ENCODE measurements around the gene SPINT2.
A peak's percentile ranks its signal among the peaks of the same experiment; 100 is the strongest.

The SPINT2 gene

DNA sequence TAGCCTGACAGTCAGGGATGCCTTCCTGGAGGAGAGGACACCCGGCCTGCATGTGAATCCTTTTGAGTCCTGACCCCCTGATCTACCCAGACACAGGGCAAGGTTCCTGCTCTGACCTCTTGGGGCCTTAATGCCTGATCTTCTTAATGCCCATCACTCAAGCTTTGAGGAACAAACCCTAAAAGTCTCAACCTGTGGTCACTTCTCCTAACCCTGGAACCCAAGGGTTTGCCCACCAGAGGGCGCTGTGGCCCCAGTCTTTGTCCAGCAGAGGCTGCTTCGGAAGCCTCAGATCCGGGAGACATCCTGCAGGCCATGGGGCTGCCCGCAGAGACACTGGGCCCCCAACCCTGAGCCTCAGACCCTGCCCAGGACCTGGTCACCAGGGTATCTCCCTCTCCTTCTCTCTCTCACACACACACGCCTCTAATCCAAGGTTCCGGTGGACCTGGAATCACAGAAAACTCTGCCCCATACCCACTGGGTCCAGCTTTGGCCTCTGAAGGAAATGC lies 30.6 kb upstream of the SPINT2 start:
- Mint-ChIP-seq H3K9me3 (no peaks in the 10 kb centered on the region), H3K4me1 (no peaks in the 10 kb centered on the region), H3K27ac (no peak overlapping the region), H3K36me3 (ENCODE audit: low read depth) (no peaks in the 10 kb centered on the region), H3K4me3 (no peak overlapping the region), H3K27me3 (ENCODE audit: low read depth) (peaks cover 32% of the 10 kb centered on the region)
- peak; percentile 68 to 81 (median 73) for TF ChIP-seq CTCF (IDR thresholded peaks at IDR 0.05; ENCODE audit: unreplicated experiment in 3 of 3)

- no peaks in the 10 kb centered on the region for H3K36me3 Mint-ChIP-seq (ENCODE audit: low read depth)
- H3K4me1 Mint-ChIP-seq, result no peaks in the 10 kb centered on the region
- H3K27ac Mint-ChIP-seq, result no peak overlapping the region
- H3K27me3 Mint-ChIP-seq (ENCODE audit: low read depth), result peaks cover 32% of the 10 kb centered on the region
- H3K9me3 Mint-ChIP-seq, result no peaks in the 10 kb centered on the region
- no peak overlapping the region for H3K4me3 Mint-ChIP-seq
- TF ChIP-seq CTCF (IDR thresholded peaks at IDR 0.05; ENCODE audit: unreplicated experiment in 3 of 3), result no peak
Observed at GRCh38 chr19:38234615-38235014, 29.8 kb upstream of the SPINT2 start.

DNA sequence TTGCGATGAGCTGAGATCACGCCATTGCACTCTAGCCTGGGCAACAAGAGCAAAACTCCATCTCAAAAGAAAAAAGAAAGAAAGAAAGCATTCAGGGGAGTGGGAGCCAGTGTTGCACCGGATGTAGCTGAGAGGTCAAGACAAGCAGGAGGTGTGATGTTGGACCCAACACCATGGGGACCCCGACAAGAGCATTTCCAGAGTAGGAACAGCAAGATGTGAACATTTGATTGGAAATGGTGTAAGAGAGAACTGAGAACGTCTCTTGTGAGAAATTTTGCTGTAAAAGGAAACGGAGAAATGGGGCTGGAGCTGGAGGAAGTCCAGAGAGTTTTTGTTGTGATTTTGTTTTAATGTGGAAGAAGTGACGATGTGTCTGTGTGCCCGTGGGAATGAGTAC lies 24.6 kb upstream of the SPINT2 start:
- Mint-ChIP-seq H3K9me3 (no peaks in the 10 kb centered on the region), H3K4me1 (peaks cover 8% of the 10 kb centered on the region)

GRCh38 chr19:38243279-38243673 lies 21.1 kb upstream of the SPINT2 start:
- peak overlapping the region in 2 of 3 experiments; percentile 50 to 64 for H3K4me3 Mint-ChIP-seq
- H3K27me3 Mint-ChIP-seq (ENCODE audit: low read depth), result peaks cover 19% of the 10 kb centered on the region
- no peak overlapping the region for H3K27ac Mint-ChIP-seq
- H3K4me1 Mint-ChIP-seq, result peaks cover 10% of the 10 kb centered on the region
- H3K36me3 Mint-ChIP-seq (ENCODE audit: low read depth), result no peaks in the 10 kb centered on the region
- H3K9me3 Mint-ChIP-seq, result no peaks in the 10 kb centered on the region
- TF ChIP-seq CTCF (IDR thresholded peaks at IDR 0.05; ENCODE audit: unreplicated experiment in 3 of 3), result no peak

More for the DNA sequence above, 24.6 kb upstream of the SPINT2 start:
- H3K4me3 Mint-ChIP-seq, result no peak overlapping the region
- peaks cover 10% of the 10 kb centered on the region for H3K27me3 Mint-ChIP-seq (ENCODE audit: low read depth)
- no peak for TF ChIP-seq CTCF (IDR thresholded peaks at IDR 0.05; ENCODE audit: unreplicated experiment in 3 of 3)
- no peaks in the 10 kb centered on the region for H3K36me3 Mint-ChIP-seq (ENCODE audit: low read depth)
- no peak overlapping the region for H3K27ac Mint-ChIP-seq

DNA sequence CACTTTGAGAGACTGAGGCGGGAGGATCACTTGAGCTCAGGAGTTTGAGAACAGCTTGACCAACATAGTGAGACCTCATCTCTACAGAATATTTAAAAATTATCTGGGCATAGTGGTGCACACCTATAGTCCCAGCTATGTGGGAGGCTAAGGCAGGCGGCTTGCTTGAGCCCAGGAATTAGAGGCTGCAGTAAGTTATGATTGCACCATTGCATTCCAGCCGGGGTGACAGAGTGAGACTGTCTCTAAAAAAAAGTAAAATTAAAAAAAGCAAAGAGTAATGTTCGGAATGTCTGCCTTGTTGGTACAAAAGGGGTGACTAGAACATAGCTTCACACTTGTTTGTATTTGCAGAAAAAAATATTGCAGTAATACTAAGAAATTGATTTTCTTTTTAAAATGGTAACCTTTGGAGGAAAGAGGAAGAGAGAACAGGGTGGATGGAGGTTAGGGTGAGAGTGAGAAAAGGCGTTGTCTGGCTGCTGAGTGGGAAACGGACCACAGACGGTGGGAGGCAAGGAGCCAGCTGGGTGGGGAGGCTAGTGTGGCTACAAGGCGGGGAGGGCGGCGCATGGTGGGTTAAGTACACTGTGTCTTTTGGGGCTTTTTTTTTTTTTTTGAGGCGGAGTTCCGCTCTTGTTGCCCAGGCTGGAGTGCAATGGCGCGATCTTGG lies 18.4 kb upstream of the SPINT2 start:
- H3K9me3 Mint-ChIP-seq, result no peaks in the 10 kb centered on the region
- H3K27ac Mint-ChIP-seq, result peak overlapping the region in 1 of 3 experiments; percentile 51
- peaks cover 19% of the 10 kb centered on the region for H3K27me3 Mint-ChIP-seq (ENCODE audit: low read depth)
- no peaks in the 10 kb centered on the region for H3K36me3 Mint-ChIP-seq (ENCODE audit: low read depth)
- H3K4me3 Mint-ChIP-seq, result no peak overlapping the region
- TF ChIP-seq CTCF (IDR thresholded peaks at IDR 0.05; ENCODE audit: unreplicated experiment in 3 of 3), result no peak
- H3K4me1 Mint-ChIP-seq, result peaks cover 21% of the 10 kb centered on the region

DNA sequence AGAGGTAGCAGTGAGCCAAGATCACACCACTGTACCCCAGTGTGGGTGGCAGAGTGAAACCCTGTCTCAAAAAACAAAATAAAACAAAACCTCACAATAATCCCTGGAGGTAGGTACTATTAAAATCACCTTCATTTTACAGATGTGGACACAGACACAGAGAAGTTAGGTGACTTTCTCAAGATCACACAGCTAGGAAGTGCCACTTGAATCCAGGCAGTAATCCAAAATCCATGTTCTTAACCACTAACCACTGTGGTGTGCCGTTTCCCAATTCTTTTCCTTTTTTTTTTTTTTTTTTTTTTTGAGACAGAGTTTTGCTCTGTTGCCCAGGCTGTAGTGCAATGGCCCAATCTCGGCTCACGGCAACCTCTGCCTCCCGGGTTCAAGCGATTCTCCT lies 17.2 kb upstream of the SPINT2 start:
- H3K4me1 Mint-ChIP-seq, result peaks cover 32% of the 10 kb centered on the region
- no peak overlapping the region for H3K4me3 Mint-ChIP-seq
- peaks cover 19% of the 10 kb centered on the region for H3K27me3 Mint-ChIP-seq (ENCODE audit: low read depth)
- TF ChIP-seq CTCF (IDR thresholded peaks at IDR 0.05; ENCODE audit: unreplicated experiment in 3 of 3), result no peak
- no peaks in the 10 kb centered on the region for H3K9me3 Mint-ChIP-seq
- no peak overlapping the region for H3K27ac Mint-ChIP-seq
- H3K36me3 Mint-ChIP-seq (ENCODE audit: low read depth), result no peaks in the 10 kb centered on the region

Measured in nephron (organoid).